HG03103 (cell line): ENCODE measurements around the gene NKG7.

Experiments used
- ATAC-seq: cut with Tn5 transposase; IDR thresholded peaks from one replicate; pipeline ENCODE4 v1.9.1; 2021; ENCODE audit warnings: low read depth; ENCODE audit not compliant: unreplicated experiment

The NKG7 gene

DNA sequence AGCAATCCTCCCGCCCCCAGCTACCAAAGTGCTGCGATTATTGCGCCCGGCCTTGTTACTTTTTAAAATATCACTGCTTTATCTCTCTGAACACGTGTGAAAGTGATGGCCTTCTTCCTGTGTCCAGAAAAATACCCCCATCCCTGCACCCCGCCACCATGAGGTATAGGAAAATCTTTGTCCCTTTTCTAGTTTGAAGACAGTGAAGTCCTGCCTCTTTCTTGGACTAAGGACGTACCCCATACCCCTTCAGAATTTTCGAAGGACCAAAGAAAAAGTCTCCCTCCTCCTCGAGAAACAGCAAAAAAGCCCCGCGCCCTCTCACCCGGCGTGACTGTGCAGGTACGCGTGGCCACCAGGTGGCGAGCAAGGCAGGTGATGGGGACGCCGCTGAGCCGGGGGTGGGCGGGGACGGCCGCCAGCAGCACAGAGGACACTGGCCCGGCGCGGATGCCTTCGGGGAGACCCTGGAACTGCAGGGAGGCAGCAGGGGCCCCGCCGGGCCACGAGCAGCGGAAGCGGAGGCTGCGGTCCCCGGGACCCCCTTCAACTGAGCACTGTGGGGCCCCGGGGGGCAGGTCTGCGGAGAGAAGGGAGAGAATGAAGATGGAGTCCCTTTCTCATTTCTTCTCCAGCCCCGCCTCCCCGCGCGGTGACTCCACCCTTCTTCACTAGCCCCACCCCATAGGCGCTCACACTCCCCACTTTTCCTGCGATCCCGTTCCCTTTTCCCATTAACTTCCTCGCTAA lies 33.7 kb downstream of the NKG7 start:
- ATAC-seq: no peak

DNA sequence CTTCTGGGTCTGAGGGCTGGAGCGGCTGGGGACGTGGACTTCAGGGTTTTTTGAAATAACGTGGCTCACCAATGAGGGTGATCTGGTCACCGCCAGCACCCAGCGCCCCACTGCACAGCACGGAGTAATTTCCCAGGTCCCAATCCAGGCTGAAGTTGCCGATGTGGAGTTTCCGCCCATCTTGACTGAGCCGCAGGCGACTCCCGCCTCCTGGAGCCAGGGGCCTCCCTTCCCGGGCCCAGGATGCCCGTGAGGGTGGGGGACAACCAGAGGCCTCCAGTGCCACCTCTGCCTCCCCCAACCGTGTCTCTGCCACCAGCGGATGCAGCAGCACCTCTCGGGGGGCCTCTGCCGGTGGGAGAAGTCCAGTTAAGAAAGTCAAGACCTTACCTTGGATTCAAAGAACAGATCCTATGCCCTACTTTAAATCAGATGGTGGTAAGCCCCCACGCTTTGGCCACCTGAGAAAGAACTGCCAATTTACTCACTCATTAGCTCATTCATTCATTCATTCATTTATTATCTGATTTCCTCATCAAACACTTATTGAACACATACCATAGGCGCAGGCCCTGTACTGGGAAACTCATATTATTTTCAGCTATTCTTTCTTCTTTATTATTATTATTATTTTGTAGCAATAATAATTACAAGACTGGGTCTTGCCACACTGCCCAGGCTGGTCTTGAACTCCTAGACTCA lies 34.4 kb downstream of the NKG7 start:
- ATAC-seq: no peak

DNA sequence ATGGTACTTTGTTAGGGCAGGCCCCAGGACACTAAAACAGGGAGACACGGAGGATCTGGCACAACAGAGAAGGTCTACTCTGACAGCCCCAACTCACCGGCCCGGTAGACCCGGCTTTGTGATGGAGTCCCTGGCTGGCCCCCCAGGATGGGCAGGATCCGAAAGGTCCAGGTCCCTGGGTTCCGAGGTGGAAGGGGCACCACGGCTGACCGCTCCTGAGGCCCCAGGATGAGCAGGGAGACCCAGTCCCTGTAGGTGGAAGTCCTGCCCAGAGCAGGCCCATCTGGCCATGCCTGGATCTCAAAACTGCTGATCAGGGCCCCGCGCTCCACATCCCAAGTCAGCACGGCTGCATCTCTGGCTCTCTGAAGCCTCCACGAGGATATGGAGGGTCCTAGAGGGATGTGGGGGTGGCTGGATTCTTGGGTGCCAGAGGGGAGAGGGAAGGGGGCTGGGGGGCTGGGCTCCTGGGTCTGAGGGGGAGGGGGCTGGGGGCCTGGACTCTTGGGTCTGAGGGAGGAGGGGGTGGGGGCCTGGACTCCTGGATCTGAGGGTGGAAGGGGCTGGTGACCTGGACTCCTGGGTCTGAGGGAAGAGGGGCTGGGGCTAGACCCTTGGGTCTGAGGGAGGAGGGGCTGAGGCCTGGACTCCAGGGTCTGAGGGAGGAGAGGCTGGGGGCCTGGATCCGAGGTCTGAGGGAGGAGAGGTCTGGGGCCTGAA lies 35.2 kb downstream of the NKG7 start:
- no peak for ATAC-seq

DNA sequence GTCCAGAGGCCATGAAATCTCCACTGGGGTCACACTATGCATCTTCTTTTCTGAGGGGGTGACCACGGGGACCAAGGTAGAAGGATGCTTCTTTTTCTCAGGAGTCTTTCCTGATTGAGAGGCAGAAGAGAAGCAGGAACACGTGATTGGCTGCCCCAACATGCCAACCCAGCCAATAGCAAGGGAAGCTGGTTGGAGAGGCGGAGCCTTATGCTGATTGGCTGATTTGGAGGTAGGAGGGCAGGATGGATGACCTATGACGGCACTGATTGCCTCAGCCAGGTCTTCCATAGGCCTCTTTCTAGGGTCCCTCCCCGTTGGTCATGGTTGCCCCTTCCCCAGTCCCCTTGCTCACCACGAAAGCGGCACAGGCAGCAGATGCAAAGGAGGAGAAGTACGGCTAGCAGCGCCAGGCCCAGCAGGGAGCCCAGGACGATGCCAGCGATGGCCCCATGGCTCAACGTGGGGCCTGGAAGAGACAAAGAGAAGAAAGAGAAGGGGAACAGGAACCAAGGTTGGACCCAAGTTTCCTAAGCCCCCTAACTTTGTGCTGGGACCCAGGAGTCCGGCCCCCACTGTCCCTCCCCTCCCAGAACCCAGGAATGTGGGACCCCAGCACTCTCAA lies 38.5 kb downstream of the NKG7 start:
- ATAC-seq: no peak

DNA sequence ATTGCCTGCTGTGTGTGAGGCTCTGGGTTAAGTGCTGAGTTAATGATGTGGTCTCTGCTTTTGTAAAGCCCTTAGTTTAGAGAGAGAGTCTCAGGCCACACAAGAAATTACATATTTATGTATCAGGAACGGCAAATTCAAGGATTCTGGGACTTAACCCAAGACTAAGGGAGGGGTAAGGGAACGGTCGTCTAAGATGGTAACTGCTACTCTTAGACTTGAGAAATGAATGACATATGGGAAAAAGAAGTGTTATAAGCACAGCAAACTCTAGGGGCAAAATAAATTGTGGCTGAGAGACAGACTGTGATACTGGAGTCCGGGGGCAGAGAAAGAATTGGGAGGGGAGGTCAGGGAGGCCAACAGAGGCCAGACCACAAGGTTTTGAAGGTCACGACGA lies 40.7 kb downstream of the NKG7 start:
- no peak for ATAC-seq

DNA sequence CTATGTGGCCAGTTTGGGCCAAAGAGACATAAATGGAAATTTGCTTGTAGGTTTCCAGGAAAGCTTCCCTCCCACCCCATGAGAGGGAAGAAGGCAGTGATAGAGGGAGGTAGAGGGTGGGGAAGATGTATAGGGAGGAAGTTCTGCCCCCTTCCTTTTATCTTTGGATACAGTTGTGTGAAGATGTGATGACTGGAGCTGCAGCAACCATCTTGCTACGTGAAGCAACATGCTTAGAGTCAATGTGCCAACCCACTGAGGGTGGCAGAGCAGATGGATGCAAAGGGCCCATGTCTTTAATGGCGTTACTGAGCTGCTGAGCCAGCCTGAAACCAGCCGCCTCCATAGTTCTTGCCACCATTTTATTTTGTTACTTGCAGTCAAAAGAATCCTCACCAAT lies 41.3 kb downstream of the NKG7 start:
- no peak for ATAC-seq

DNA sequence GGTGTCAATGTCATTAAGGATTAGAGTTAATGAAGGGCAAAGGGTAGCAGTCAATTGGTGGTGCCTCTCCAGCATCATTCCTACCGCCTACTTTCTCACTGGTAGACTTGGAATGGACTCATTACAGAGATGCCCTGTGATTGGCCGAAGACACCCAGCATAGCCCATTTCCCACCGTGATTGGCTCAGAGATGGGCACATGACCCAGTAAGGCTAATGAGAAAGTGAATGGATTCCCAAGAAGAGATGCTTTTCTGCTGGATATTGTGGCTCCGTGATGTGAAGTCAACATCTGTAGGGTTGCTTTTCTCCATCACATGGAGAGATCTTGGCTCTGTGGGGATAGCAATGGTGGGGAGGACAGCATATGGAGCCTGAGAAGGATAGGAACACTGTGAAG lies 42.1 kb downstream of the NKG7 start:
- no peak for ATAC-seq

DNA sequence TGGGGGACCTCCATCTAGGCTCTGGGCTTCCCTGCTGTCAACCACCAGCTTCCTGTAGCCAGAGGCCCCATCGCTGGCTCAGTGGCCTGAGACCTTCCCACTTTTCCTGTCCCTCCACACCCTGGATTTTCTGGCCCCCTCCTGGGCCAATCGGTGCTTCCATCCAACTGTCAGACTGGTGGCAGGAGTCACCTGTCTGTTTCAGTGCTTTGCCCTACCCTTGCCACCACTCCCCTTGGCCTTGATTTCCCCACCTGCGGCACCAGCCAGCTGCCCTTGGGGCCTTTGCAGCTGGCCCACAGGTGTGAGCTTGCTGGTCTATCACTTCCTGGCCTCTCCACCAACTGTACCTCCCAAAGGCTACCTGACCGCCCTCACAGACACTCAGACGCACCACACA lies 43.0 kb downstream of the NKG7 start:
- ATAC-seq: no peak

DNA sequence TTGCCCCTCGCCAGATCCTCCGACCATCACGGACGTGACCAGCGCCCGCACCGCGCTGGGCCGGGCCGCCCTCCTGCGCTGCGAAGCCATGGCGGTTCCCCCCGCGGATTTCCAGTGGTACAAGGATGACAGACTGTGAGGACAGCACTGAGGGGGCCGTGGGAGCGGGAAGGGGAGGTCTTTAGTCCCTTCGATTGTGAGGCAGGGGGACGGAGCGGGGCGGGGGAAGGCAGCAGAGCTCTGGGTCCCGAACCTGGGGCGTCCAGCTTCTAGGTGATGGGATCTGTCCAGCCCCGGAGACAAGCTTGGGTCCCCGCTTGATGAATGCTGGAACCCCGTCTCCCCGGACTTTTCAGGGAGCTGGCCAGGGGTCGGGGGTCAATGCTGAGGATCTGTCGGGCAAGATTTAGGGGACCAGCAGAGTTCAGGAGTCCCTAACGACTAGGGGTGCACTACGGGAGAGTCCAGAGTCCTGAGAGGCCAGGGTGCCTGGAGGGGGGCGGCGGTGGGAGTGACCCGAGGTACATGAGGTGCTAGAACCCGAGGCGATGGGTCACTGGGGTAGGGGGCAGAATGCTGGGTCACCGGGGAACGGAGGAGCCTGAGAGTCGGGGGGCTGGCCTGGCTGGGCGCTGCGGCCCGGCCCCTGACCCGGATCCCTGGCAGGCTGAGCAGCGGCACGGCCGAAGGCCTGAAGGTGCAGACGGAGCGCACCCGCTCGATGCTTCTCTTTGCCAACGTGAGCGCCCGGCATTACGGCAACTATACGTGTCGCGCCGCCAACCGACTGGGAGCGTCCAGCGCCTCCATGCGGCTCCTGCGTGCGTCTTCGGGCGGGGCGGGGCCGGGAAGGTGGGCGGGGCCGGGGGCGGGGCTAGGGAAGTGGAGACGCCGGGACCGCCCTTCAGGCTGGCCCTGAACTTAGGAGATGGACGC lies 45.1 kb downstream of the NKG7 start:
- ATAC-seq: no peak

DNA sequence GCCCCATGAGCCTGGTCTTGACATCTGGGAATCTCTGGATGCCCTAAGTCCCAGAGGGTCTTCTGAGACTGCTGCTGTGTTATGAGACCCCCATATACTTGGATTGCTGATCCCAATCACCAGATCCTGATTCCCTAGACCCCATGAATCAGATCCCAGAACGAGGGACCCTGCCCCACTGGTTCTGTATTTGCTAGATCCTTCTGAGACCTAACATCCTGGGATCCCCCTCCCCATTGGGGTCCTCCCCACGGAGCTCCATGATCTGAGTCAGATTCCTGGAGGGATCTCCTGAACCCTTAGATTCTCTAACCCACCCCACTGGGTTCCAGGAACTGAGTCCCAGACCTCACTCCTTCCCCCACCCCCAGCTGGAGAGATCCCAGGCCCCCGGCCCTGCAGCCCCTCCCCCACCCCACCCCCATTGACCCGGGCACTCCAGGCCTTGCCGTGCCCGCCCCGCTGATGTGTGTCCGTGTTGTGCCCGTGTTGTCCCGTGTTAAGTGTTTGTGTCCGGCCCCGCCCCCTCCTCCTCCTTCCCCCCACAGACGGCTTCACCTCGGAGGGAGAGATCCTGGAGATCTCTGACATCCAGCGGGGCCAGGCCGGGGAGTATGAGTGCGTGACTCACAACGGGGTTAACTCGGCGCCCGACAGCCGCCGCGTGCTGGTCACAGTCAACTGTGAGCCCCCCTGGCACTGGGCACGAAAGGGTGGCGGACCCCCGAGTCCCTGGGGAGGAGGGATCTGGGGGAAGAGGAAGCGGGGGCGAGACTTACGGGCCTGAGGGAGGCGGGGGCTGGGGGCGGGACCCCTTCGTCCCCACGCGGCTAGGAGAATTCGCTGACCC lies 46.0 kb downstream of the NKG7 start:
- ATAC-seq: no peak

DNA sequence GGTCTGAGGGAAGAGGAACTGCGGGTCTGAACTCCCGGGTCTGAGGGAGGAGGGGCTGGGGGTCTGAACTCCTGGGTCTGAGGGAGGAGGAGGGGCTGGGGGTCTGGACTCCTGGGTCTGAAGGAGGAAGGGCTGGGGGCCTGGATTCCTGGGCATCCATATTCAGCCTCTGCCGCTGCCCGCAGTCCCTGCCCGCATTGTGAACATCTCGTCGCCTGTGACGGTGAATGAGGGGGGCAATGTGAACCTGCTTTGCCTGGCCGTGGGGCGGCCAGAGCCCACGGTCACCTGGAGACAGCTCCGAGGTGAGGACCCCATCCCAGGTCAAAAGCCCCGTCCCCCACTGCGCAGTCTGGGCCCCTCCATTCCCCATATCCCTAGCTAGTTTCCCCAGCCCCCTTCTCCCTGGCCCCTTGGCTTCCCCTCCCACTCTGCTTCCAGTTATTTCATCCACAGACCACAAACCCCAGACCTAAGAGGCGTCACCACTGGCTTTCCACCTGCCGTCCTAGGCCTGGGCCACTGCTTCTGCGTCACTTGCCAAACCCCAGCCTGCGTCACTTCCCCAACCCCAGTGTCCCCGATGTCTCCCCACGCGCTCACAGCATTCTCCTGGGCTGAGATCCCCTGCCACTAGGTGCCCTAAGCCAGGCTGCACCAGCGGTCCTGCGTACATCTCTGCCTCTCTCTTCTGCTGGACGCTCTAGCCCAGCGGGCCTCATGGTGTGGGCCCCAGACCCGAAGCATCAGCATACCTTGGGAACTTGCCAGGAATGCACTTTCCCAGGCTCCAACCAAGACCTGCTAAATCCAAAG lies 47.1 kb downstream of the NKG7 start:
- ATAC-seq: no peak

DNA sequence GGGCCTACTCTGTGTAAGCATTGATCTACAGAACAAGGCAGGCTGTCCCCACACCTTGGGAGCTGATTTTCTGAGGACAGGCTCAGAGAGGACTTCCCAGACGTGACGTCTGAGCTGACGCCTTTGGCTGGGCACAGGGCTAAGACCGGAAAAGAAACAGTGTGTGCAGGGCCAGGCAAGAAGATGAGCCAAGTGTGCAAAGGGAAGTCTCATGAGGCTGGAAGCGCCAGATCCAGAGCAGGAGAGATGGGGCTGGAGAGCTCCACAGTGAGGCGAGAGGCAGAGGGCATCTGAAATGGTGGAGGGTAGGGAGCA lies 48.3 kb downstream of the NKG7 start:
- no peak for ATAC-seq

DNA sequence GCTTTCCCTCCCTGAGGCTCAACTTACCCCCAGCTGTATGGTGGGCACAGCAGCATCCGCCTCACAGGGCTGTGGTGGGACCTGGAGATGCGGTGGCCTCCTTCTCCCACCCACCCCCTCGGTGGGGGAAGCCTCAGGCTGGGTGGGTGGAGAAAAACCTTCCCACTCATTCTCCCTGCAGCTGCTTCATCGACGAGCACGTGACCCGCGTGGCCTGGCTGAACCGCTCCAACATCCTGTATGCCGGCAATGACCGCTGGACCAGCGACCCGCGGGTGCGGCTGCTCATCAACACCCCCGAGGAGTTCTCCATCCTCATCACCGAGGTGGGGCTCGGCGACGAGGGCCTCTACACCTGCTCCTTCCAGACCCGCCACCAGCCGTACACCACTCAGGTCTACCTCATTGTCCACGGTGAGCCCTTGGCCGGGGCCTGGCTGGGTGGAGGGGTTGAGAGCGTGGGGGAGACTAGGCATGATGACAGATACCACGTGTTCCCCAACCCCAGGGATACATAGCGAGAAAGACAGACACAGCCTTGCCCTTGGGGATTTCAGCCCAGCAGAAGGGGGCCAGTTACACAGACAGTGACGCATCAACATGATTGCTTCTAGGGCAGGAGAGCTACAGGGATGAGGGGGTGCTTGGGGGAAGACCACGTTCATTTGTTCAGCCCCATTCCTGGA lies 48.8 kb downstream of the NKG7 start:
- no peak for ATAC-seq

DNA sequence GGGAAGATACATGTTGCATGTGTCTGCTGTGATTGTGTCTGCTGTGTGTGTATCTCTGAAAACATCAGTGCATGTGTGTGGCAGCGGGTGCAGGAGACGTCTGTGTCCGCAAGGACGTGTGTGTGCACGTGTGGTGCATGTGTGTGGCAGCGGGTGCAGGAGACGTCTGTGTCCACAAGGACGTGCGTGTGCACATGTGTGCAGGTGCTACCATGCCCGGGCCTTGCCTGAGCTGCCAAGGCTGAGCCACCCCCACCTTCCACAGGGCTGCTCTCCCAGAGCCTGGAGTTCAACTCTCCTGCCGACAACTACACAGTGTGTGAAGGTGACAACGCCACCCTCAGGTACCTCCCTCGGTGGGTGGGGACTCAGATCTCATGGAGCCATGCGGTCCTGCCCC lies 50.7 kb downstream of the NKG7 start:
- no peak for ATAC-seq
